Measurements from ENCODE around the gene SPPL3. TPM values are rescaled to one million over a fixed set of nuclear protein-coding genes. Genes with fewer than 3 reads are reported as not detected.

The SPPL3 gene
- polyA plus RNA-seq, 1 donor: 49.2 TPM

GRCh38 chr12:120784804-120785203 is 119.4 kb downstream of the SPPL3 start:
- no peak for DNase-seq (ENCODE audit: low read depth)

GRCh38 chr12:120783197-120783596 is 121.0 kb downstream of the SPPL3 start:
- DNase-seq (ENCODE audit: low read depth): no peak

- no peak for DNase-seq (ENCODE audit: low read depth)
Measured at GRCh38 chr12:120775862-120776552, 128.2 kb downstream of the SPPL3 start.

GRCh38 chr12:120774169-120774916 is 129.8 kb downstream of the SPPL3 start:
- DNase-seq (ENCODE audit: low read depth): no peak

- DNase-seq (ENCODE audit: low read depth): no peak
Measured at GRCh38 chr12:120771097-120771496, 133.1 kb downstream of the SPPL3 start.

GRCh38 chr12:120767071-120768024 is 136.8 kb downstream of the SPPL3 start:
- DNase-seq (ENCODE audit: low read depth): no peak

- no peak for DNase-seq (ENCODE audit: low read depth)
Measured at GRCh38 chr12:120766566-120766965, 137.6 kb downstream of the SPPL3 start.

GRCh38 chr12:120764816-120765215 is 139.3 kb downstream of the SPPL3 start:
- no peak for DNase-seq (ENCODE audit: low read depth)

GRCh38 chr12:120763250-120763649 is 140.9 kb downstream of the SPPL3 start:
- no peak for DNase-seq (ENCODE audit: low read depth)

- DNase-seq (ENCODE audit: low read depth): no peak
Measured at GRCh38 chr12:120762086-120762485, 142.1 kb downstream of the SPPL3 start.

- DNase-seq (ENCODE audit: low read depth): peak; percentile 86
Measured at GRCh38 chr12:120761519-120761934, 142.6 kb downstream of the SPPL3 start.

- no peak for DNase-seq (ENCODE audit: low read depth)
Measured at GRCh38 chr12:120760349-120761254, 143.6 kb downstream of the SPPL3 start.

GRCh38 chr12:120759591-120760348 is 144.4 kb downstream of the SPPL3 start:
- DNase-seq (ENCODE audit: low read depth): no peak

GRCh38 chr12:120758798-120759590 is 145.2 kb downstream of the SPPL3 start:
- DNase-seq (ENCODE audit: low read depth): no peak

GRCh38 chr12:120757949-120758348 is 146.2 kb downstream of the SPPL3 start:
- no peak for DNase-seq (ENCODE audit: low read depth)

GRCh38 chr12:120757226-120757742 is 146.9 kb downstream of the SPPL3 start:
- DNase-seq (ENCODE audit: low read depth): no peak

GRCh38 chr12:120755269-120755668 is 148.9 kb downstream of the SPPL3 start:
- no peak for DNase-seq (ENCODE audit: low read depth)

- DNase-seq (ENCODE audit: low read depth): no peak
Measured at GRCh38 chr12:120754792-120755191, 149.4 kb downstream of the SPPL3 start.

GRCh38 chr12:120751389-120751788 is 152.8 kb downstream of the SPPL3 start:
- no peak for DNase-seq (ENCODE audit: low read depth)
